GM21786 (cell line): Measurements from ENCODE around the gene PRKAR1B.

Experiments
- ATAC-seq: cut with Tn5 transposase; IDR thresholded peaks from one replicate; pipeline ENCODE4 v1.9.1; 2021; ENCODE audit not compliant: unreplicated experiment

The PRKAR1B gene

GRCh38 chr7:607938-608337 is 119.1 kb downstream of the PRKAR1B start:
- no peak for ATAC-seq

- ATAC-seq = no peak
These were observed 121.2 kb downstream of the PRKAR1B start for GRCh38 chr7:605661-606450.

- ATAC-seq = no peak
These were observed 122.1 kb downstream of the PRKAR1B start for GRCh38 chr7:604884-605531.

- peak; percentile 74 for ATAC-seq
These were observed 122.8 kb downstream of the PRKAR1B start for GRCh38 chr7:604001-604883.

GRCh38 chr7:603152-603951 is 123.7 kb downstream of the PRKAR1B start:
- ATAC-seq = no peak

GRCh38 chr7:602341-603141 is 124.5 kb downstream of the PRKAR1B start:
- ATAC-seq = no peak

GRCh38 chr7:601595-602340 is 125.3 kb downstream of the PRKAR1B start:
- ATAC-seq = peak; percentile 40

GRCh38 chr7:601036-601594 is 126.0 kb downstream of the PRKAR1B start:
- ATAC-seq = no peak

GRCh38 chr7:600149-601035 is 126.7 kb downstream of the PRKAR1B start:
- no peak for ATAC-seq

GRCh38 chr7:598899-599298 is 128.2 kb downstream of the PRKAR1B start:
- ATAC-seq = no peak

- no peak for ATAC-seq
These were observed 129.5 kb downstream of the PRKAR1B start for GRCh38 chr7:597348-598178.

- no peak for ATAC-seq
These were observed 130.3 kb downstream of the PRKAR1B start for GRCh38 chr7:596819-597182.

- ATAC-seq = no peak
These were observed 130.8 kb downstream of the PRKAR1B start for GRCh38 chr7:596071-596818.

- ATAC-seq = no peak
These were observed 131.5 kb downstream of the PRKAR1B start for GRCh38 chr7:595621-596010.

- no peak for ATAC-seq
These were observed 132.0 kb downstream of the PRKAR1B start for GRCh38 chr7:594920-595620.
